Panc1 (cell line): Measurements from ENCODE around the gene TTLL5. TPM values are rescaled to one million over a fixed set of nuclear protein-coding genes. Genes with fewer than 3 reads are reported as not detected.

Experiments used
- ATAC-seq: fragments of 200-7000 bp; cut with Tn5 transposase; 2 replicates; pipeline ENCODE4 v1.9.1; 2020; ENCODE audit warnings: mild to moderate bottlenecking, moderate library complexity
- BruUV-seq: library from RNA; stranded (reverse); fragments of 400-500 nt; replicated peaks from 2 replicates; lab custom pipeline; 2021; lab: Mats Ljungman, UMichigan
- CTCF ChIA-PET: fragments of 300-600 bp; sonication (Branson Sonifier 250); formaldehyde crosslinking; loops from one replicate; lab custom pipeline; 2022; ENCODE audit warnings: antibody characterized with exemption; lab: Charles Lee
- POLR2A ChIA-PET: fragments of 300-600 bp; sonication (Branson Sonifier 250); formaldehyde crosslinking; loops from one replicate; lab custom pipeline; 2022; ENCODE audit warnings: antibody characterized with exemption; lab: Charles Lee
- DNase-seq: peaks from one replicate; pipeline ENCODE4 v3.0.0-alpha.2; 2010; ENCODE audit warnings: low read depth, low spot score
- H3K27ac ChIP-seq: 2 replicates; pipeline ENCODE4 v1.5.1; 2011; ENCODE audit warnings: mild to moderate bottlenecking, low read length, inconsistent platforms
- H3K27me3 ChIP-seq: fragments of 200-500 bp; sonication (Bioruptor generic); 2 replicates; pipeline ENCODE4 v1.6.0; 2014; ENCODE audit warnings: low read length, inconsistent platforms; ENCODE audit not compliant: control insufficient read depth, insufficient read depth
- H3K36me3 ChIP-seq: fragments of 200-500 bp; sonication (Bioruptor generic); 2 replicates; pipeline ENCODE4 v1.5.1; 2014; ENCODE audit warnings: inconsistent platforms, mild to moderate bottlenecking, low read length, moderate library complexity; ENCODE audit not compliant: control insufficient read depth, insufficient read depth
- H3K4me1 ChIP-seq: 2 replicates; pipeline ENCODE4 v1.5.1; 2011; ENCODE audit warnings: inconsistent platforms, mild to moderate bottlenecking, low read length, moderate library complexity; ENCODE audit not compliant: control insufficient read depth, insufficient read depth
- H3K4me3 ChIP-seq, 2 experiments: 2 replicates each; pipeline ENCODE4 v1.5.1; 2011 to 2012; ENCODE audit warnings: low read depth in 2 of 2, low read length in 2 of 2, mild to moderate bottlenecking in 2 of 2, inconsistent platforms in 1 of 2, moderate library complexity in 1 of 2
- H3K9me3 ChIP-seq: fragments of 200-500 bp; sonication (Bioruptor generic); 2 replicates; pipeline ENCODE4 v1.5.1; 2014; ENCODE audit warnings: low read depth, mild to moderate bottlenecking, inconsistent platforms, low read length, moderate library complexity; ENCODE audit not compliant: control insufficient read depth, insufficient read depth
- CTCF ChIP-seq: fragments of 450-650 bp; IDR thresholded peaks from 2 replicates; pipeline ENCODE4 v1.5.1; 2017; ENCODE audit warnings: mild to moderate bottlenecking
- POLR2AphosphoS5 ChIP-seq: IDR thresholded peaks from 2 replicates; pipeline ENCODE4 v1.6.1; 2012; ENCODE audit warnings: mild to moderate bottlenecking, low read depth, low read length, moderate library complexity
- REST ChIP-seq, 2 experiments: IDR thresholded peaks; 2 replicates each; pipeline ENCODE4 v1.6.1; 2011 to 2012; ENCODE audit warnings: low read depth in 2 of 2, control low read depth in 1 of 2, low read length in 1 of 2, mild to moderate bottlenecking in 1 of 2, moderate library complexity in 1 of 2; ENCODE audit not compliant: insufficient read depth in 1 of 2
- SIN3A ChIP-seq: IDR thresholded peaks from 2 replicates; pipeline ENCODE4 v1.6.1; 2012; ENCODE audit warnings: low read depth, mild to moderate bottlenecking, low read length, moderate library complexity, borderline replicate concordance; ENCODE audit not compliant: insufficient read depth
- TCF7L2 ChIP-seq: IDR thresholded peaks from 2 replicates; pipeline ENCODE4 v1.6.1; 2011; ENCODE audit warnings: mild to moderate bottlenecking, low read depth, low read length, inconsistent platforms
- in situ Hi-C: cut with HindIII; loops from 2 replicates; pipeline ENCODE4 v1.10.0; 2016; ENCODE audit warnings: low sequenced_read_pairs, low pct_unique_long_range_greater_than_20kb
- intact Hi-C: fragments of 100-400 bp; cut with micrococcal nuclease; formaldehyde crosslinking; loops from one replicate; pipeline ENCODE4 v1.10.0; 2022; ENCODE audit not compliant: unreplicated experiment
- total RNA-seq: library from RNA; stranded (reverse); gene quantifications from one replicate; pipeline ENCODE4 v1.2.1, GENCODE V29; 2021; ENCODE audit not compliant: unreplicated experiment

Gene TTLL5
- total RNA-seq, 1 experiment from 2014 or later = 23.5 TPM

- DNase-seq (no peak), ATAC-seq (no peak)
- POLR2A ChIA-PET = no interaction called here
- H3K36me3 ChIP-seq = no peaks in the 10 kb centered on the region
- intact Hi-C loops (no loop called here), in situ Hi-C loops (no loop called here)
- no TSS peak for BruUV-seq
- H3K4me1 ChIP-seq = no peaks in the 10 kb centered on the region
- no peak overlapping the region for H3K27ac ChIP-seq
- CTCF ChIA-PET = interaction anchor here (0.5 kb wide), 1 partner anchor 65 kb away, joined by 4 read pairs; no protein-coding TSS in a partner anchor
- TF ChIP-seq POLR2AphosphoS5 (no peak), TCF7L2 (no peak), REST (IDR thresholded peaks at IDR 0.05; ENCODE audit: insufficient read depth in 1 of 2, low read depth in 2 of 2, low read length in 1 of 2) (no peak), SIN3A (no peak), CTCF (no peak)
- no peak overlapping the region for H3K4me3 ChIP-seq
- H3K27me3 ChIP-seq = no peaks in the 10 kb centered on the region
- H3K9me3 ChIP-seq = no peaks in the 10 kb centered on the region
Observed at GRCh38 chr14:75626396-75626795, 34.6 kb upstream of the TTLL5 start.

GRCh38 chr14:75626863-75627262, 34.2 kb upstream of the TTLL5 start:
- no peaks in the 10 kb centered on the region for H3K4me1 ChIP-seq
- BruUV-seq = no TSS peak
- in situ Hi-C loops (no loop called here), intact Hi-C loops (no loop called here)
- H3K4me3 ChIP-seq = no peak overlapping the region
- ChIA-PET POLR2A (no interaction called here), CTCF (interaction anchor here (0.5 kb wide), 1 partner anchor 66 kb away, joined by 4 read pairs; no protein-coding TSS in a partner anchor)
- no peaks in the 10 kb centered on the region for H3K36me3 ChIP-seq
- H3K9me3 ChIP-seq = no peaks in the 10 kb centered on the region
- H3K27ac ChIP-seq = no peak overlapping the region
- ATAC-seq = no peak
- no peak for TF ChIP-seq TCF7L2
- TF ChIP-seq SIN3A = no peak
- no peak for TF ChIP-seq POLR2AphosphoS5
- TF ChIP-seq CTCF = no peak
- no peak for TF ChIP-seq REST (IDR thresholded peaks at IDR 0.05; ENCODE audit: insufficient read depth in 1 of 2, low read depth in 2 of 2, low read length in 1 of 2)
- DNase-seq = no peak
- H3K27me3 ChIP-seq = no peaks in the 10 kb centered on the region
